HG03571 (cell line): ENCODE measurements around the gene SH3BP5.

Experiments used
- ATAC-seq: cut with Tn5 transposase; IDR thresholded peaks from one replicate; pipeline ENCODE4 v1.9.1; 2021; ENCODE audit not compliant: unreplicated experiment

SH3BP5 gene

DNA sequence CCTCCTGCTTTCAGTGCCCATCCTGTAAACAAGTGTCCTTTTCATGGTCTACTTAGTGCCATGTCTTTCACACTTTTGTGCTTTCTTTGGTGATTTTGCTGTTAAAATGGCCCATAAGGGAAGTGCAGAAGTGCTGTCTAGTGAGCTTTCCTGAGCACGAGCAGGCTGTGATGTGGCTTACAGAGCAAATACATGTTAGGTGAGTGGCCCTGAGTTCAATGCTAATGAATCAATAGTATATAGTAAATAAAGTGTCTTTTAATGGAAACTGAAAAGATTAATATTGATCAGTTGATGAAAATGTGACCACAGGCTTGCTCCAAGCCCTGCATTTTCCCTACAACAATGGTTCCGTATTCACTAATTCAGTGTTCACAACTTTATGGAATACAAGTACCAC is 5.7 kb downstream of the SH3BP5 start:
- ATAC-seq, result no peak

DNA sequence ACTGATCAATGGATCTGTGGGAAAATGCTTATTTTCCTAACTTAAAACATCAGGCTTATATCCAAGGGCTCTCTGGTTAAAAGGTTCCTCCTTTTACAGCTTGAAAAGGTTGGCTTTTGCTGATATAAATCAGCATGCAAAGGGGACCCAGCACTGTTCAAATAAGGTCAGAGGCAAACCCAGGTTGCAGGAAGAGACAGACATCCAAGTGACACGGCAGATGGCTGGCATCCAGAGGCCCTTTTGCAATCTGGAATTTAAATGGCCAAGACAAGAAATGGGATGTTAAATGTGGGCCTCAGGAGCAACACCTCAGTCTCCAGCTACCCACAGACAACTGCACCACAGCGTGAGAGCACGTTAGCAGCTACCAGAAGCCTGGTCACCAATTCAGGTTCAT is 6.3 kb downstream of the SH3BP5 start:
- ATAC-seq, result no peak

DNA sequence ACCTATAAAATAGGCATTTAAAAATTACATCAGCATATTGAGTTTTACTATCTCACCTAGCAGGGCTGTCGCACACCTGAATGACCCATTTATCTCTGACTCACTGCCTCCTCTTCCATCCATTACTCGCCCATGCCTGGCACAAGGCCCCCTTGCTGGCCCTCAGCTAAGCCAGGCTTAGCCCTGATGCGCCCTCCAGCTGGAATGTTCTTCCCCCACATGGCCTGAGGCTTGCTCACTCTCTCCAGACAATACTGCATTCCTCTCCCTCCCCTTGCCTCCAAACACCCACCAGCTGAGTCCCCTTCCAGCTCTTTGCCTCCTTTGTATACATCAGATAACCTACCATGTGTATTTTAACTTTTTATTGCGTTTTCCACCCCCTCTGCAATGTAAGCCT is 7.2 kb downstream of the SH3BP5 start:
- ATAC-seq, result no peak

DNA sequence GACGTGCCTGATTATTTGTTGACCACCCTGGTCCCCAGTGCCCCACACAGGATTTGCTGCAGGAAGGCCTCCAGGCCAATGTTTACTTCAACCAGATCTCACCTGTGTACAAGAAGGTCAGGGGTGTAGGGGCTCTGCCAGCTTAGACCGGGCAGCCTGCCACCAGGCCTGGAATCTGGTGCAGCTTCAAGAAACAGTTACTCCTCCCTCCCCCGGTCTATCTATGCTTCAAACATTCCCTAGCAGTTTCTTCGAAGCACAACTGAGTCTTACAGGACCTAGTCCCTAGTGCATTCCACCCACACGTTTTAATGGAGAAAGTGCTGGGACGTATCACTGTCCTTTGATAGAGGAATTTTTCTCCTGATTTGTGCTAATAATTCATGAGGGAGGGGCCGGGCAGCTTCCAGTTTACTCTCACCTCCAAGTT is 8.0 kb downstream of the SH3BP5 start:
- no peak for ATAC-seq

DNA sequence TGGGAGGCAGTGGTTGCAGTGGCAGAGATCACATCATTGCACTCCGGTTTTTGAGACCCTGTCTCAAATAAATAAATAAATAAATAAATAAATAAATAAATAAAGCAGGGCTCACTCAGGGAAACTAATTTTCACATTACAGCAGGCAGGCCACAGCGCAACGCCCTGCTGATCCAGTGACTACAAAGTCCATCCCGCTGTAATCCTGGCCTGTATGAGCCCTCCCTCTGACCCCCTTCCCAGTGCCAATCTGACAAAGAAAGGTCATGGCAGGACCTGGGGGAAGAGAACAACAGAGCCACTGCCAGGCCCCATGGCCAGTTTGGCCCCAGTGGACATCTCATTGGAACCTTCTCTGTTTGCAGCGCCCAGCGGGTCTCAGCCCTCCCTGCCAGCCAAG is 9.3 kb downstream of the SH3BP5 start:
- ATAC-seq, result no peak

DNA sequence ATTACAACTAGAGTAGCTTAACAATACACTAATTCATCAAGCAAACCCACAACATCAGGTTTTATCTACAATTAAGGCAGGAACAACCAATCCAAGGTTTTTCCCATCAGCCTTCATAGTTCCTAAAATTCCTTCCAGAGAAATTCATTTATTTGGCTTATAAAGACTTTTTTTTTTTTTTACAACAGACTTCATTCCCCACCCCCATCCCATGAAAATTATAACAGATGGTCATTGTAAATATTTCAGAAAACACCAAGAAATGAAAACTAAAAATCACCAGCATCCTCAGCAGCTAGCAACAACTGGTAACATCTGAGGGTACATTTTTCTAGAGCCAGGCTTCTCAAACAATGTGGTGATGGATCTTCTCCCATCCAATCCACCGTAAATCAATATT is 11.0 kb downstream of the SH3BP5 start:
- no peak for ATAC-seq

DNA sequence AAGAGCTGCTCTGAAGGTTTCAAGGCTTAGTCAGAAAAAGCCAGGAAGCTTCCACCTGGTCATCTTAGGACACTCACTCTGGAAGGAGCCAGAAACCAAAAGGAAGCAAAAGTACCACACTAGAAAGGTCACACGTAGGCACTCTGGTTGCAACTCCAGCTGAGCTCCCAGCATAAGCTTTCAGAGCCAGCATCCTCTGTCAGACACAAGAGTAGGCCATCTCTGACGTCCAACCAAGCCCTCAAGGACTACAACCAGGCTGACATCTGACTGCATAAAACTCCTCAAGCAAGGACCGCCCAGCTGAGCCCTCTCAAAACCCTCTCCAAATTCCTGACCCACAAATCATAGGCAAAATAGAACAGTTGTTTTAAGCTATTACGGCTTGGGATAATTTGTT is 12.8 kb downstream of the SH3BP5 start:
- ATAC-seq, result no peak

DNA sequence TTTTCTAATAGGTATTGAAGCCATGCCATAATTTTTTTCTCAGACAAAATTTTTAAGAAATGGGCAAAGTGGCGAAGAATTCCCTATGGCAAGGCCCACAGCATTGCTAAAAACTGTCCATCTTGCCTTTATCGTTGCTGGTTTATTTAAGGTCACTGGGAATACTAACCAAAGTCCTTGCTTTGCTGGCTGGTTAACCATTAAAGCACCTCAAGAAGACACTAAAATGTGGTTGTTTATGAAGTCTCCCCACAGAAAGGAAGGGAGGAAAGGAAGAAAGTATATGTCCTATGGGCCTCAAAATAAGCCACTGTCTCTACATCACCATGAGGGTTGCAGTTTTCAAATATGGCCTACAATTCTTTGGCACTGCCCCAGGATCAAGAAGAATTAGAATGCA is 13.2 kb downstream of the SH3BP5 start:
- ATAC-seq, result no peak

DNA sequence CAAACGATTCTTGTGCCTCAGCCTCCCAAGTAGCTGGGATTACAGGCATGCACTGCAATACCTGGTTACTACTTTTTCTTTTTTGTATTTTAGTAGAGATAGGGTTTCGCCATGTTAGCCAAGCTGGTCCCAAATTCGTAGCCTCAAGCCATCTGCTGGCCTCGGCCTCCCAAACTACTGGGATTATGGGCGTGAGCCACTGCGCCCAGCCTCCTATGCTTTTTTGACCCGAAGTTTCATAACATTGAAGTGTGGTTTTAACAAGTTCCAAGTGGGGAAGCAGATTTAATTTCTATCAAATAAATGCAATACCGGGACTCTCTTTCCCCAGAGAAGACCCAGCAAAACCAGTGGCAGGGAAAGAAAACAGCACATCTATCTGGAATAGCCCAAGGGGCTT is 13.7 kb downstream of the SH3BP5 start:
- ATAC-seq, result no peak

DNA sequence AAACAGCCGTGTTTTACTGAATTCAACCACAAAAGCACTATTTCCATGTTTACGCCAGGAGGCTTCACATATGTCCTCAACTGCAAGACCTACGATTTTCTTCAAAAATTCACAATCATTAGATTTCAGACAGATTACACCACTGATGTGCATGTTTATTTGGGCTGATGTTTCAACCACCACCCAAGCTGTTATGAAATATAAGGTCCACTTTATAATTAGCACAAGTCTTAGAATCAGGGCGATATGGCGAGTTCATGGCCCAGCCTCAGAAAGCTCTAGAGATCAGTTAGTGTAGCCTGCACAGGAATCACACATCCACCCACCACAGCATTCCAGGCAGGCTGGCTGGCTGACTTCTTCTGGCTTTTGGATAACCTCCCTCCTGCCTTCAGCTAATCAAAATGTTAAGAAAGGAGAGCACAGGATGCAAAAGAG is 15.4 kb downstream of the SH3BP5 start:
- ATAC-seq, result no peak

DNA sequence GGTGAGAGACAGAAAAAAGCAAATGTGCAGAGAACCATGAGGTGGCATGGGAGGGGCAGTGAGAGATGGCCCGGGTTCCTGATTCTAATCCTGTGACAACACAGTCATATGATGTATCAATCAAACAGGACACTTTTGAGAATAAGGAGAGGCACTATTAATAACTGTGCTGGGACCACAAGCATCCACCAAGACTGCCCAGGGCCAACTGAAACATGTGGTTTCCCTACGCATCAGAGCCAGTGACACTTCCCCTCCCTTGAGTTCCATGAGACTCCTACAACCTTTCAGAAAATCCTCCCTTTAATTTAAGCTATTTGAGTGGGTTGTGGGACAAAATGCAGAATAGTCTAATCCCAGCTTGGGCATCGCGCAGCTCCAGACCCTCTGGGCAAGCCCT is 17.4 kb downstream of the SH3BP5 start:
- no peak for ATAC-seq

DNA sequence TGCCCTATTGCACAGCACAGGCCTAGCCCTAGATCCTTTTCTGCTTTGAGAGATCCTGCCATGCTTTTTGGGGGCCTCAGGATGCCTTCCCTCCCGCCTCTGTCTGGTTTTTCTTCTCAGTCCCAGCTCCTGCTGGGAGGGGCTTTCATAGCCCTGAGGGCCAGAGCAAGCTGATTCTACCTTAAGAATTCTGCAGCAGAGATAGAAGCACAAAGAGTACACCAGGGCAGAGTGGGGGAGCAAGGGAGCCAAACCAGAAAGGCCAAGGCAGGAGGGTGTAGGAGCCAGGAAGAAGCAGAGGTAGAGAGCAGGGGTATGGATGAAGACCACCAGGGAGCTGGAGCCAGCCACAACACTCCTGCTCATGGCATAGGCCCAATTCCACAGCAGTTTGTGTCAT is 18.1 kb downstream of the SH3BP5 start:
- ATAC-seq, result no peak

DNA sequence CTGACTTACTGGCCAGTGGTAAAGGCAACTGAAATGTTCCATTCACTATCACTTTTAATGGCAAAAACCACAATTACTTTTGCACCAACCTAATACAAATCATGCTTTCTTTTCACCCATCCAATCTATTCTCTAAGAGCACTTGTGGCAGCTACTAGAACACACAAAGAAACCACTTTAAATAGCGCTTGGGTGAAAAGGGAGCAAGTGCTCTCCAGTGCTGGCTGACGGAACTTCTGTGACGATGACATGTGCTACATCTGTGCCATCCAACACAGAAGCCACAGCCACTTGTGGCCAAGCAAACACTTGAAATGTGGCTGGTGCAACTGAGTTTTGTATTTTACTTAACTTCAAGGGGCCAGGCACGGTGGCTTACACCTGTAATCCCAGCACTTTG is 18.9 kb downstream of the SH3BP5 start:
- ATAC-seq, result no peak

DNA sequence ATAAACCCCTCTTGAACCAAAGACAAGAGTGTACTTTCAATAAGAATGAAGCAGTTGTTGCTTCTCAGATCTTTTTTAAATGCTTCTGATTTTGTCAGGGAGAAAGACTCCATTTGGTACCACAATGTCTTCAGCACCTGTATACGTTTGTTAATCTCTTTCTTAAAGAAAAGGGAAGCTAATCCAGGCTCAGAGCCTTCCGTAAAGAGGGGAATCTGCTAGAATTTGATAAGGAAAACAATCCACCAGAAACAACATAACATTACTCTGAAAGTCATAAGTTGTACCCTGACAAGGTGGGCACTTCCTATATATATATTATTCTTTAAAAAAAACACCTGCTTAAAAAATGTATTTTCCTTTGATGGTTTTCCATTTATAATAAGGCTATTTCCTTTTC is 19.8 kb downstream of the SH3BP5 start:
- no peak for ATAC-seq

DNA sequence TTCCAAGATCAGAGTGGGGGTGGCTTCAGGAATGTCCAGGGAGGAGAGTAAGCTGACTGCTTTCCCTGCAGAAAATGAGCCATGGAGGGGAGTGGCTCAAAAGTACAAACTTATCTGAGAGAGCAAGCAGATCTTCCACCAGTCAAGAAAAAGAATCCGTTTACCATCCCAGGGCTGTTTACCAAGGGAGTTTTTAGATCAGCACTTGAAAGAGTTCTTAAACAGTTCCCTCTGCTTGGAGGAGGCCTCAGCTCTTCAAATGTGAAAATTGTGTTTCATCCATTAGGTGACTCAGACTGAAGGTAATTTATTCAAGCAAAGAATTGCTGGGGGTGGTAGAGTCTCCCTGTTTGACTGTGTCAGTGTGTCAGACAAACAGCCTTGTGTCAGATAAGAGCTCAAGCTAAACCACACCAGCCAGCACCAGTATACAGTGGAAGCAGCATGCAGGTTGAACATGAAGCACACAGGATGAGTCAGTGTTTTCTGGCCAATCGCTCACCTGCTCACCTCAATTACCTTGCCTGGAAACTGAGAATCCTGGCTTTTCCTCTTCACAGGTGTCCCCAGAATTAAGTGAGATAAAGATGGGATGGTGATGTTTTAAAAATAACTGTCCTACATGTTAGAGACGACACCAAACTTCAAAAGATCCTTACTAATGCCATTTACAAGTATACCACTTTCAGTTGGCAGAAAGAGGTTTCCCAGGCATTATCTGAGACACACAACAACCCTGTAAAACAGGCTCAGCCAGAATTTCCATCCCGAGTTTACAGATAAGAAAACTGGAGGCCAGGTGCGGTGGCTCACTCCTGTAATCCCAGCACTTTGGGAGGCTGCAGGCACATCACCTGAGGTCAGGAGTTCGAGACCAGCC is 21.7 kb downstream of the SH3BP5 start:
- no peak for ATAC-seq

DNA sequence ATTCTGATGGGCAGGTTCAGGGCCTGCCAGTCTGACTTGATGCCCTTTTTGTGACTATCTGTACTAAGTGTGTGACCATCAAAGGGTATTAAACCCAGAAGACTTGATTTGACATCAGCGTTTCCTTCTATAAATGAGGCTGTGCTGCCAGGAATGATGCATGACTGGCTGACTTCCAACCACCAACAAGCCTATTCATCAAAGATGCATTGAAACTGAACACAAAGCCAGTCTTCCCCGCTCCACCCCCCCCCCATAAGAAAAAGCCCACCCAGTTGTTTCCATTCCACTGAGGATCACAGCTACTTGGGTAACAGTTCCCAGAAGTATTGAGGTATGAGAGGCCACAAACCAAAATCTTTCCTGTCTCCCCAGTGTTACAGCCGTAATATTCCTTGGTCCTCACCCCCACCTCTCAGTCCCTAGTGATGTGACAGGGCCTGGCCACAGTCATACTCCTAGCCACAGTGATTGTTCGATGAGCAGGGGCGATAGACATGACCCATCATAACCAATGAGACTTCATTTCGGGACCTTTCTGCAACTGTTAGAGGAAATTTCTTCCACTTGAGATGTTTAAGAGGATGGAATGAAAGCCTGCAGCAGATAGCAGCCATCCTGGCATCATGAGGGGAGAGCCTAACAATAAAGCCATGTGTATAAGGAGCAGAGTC is 22.6 kb downstream of the SH3BP5 start:
- ATAC-seq, result no peak

DNA sequence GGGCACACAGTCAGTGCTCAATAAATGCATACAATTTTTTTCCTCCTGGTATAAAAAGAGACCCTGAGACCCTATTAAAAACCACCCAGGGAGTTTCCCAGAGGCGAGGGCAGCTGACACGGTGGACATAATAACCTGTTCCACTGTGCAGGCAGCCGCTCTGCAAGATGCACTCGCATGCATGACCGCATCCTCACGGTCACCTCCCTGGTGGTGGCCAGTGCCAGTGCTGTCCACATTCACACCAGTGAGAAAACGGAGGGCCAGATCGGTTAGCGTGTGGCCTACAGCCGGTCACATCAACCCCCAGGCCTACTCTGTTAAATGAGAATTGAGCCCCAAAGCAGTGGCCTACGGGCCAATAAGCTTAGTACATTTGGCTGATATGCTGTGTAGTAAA is 24.8 kb downstream of the SH3BP5 start:
- ATAC-seq, result no peak

DNA sequence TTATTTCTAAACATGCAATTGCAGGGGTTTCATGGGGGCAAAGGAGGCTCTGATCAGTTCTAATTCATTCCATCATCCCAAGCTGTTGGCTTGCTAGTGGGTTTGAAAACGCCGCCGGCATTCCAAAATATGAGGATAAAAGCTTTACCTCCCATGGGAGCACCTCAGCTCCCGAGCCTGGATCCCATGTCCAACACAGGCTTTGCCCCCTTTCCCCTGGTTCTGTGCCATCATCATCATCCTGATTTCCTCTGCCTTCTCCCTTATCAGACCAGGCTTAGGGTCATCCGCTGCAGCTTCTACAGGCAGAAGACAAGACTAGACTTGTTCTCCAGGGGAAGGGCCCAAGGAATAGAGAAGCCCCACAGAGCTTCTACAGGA is 25.4 kb downstream of the SH3BP5 start:
- ATAC-seq, result no peak

DNA sequence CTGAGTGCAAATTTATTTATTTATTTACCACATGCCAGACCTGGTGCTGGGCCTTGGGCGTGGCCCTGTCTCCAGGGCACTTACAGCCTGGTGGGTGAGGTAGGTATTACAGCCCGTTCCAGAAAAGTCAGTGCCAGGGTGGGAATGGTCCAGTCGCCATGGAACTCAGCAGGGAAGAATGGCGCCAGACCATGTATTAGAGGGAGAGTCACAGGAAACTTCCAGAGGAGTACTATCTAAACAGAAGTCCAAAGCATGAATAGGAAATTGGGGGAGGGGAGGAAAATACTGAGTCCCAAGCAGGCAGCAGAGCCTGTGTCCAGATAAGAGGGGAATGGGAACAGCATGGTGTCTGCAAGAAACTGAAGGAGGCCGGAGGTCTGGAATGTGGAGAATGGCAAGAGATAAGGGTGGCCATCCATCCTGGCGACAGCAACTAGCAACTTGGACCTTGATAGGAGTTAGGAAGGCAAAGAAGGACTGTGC is 27.0 kb downstream of the SH3BP5 start:
- ATAC-seq, result no peak

DNA sequence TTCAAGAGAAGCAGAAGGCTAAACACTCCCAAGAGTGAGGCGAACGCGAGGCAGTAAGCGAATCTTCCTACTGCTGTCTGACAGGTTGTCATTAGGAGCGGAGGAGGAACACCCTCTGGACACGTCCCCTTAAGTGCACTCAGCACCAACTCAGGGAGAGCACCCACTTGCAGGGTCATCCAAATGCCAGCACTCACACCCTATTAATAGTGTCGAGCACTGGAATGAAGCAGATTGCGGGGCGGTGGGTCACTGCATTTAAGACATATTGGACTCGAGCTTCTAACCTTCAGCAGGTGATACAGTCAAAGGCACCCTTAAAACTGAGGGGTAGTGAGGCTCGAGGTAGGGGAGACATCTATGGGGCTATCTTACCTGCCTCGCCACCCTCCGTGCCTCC is 28.7 kb downstream of the SH3BP5 start:
- ATAC-seq, result no peak

DNA sequence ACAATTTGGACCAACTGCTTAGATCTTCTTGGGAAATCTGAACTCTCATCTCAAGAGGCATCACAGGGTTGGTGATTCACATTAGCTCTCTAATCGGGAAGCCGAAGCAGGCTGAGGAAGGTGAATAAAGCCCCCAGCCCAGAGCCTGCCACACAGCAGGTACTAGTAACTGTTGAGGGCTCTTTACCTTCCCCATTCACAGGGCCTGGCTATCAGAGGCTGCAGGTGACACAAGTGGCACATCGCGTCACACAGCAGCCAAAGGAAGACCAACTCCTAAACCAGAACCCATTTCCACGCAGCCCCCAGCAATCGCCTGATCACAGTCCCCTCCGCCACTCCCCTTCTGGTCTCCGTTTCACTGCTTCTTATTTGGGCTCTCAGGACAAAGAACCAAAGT is 29.2 kb downstream of the SH3BP5 start:
- no peak for ATAC-seq

DNA sequence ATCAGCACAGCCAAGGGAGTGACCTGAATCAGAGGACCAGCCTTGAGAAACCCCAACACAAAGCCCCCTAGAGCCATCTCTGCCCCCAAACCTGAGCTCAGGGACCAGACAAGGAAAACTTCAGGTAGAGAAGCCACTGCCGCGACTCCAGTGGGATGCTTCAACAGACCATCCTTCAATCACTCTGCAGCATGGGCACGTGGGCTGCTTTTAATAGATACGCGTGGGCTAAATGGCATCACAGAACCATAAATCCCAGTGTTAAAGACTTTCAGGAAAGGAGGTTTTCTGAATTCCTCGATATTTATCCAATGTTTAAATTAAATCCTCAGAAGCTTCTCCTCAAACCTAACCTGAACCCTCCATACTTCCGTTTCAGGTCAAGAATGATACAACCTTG is 30.6 kb downstream of the SH3BP5 start:
- ATAC-seq, result no peak
